Hepatocyte (in vitro differentiated cells): Measurements from ENCODE around the gene PLSCR2. TPM values are rescaled to one million over a fixed set of nuclear protein-coding genes. Genes with fewer than 3 reads are reported as not detected.
"Not testable (repeated sequence)": the region's sequence is repeated elsewhere in the genome, so short reads cannot be mapped to it uniquely, and the experiment has no call there.

Source experiments
- DNase-seq: peaks from one replicate; pipeline ENCODE4 v3.0.0-alpha.2; 2016; ENCODE audit warnings: low spot score
- H2AFZ ChIP-seq: fragments of 200-600 bp; sonication (generic); 2 replicates; pipeline ENCODE4 v1.6.0; 2016; ENCODE audit warnings: antibody characterized with exemption, mild to moderate bottlenecking
- H3K27ac ChIP-seq: fragments of 200-600 bp; sonication (generic); 2 replicates; pipeline ENCODE4 v1.5.1; 2016; ENCODE audit warnings: mild to moderate bottlenecking
- H3K27me3 ChIP-seq: fragments of 200-600 bp; sonication (generic); 2 replicates; pipeline ENCODE4 v1.6.1; 2016
- H3K36me3 ChIP-seq: fragments of 200-600 bp; sonication (generic); replicated peaks from 2 replicates; pipeline ENCODE4 v1.5.1; 2016; ENCODE audit warnings: low read depth; ENCODE audit not compliant: insufficient read depth
- H3K4me1 ChIP-seq: fragments of 200-600 bp; sonication (generic); 2 replicates; pipeline ENCODE4 v1.5.1; 2016; ENCODE audit warnings: mild to moderate bottlenecking, moderate library complexity; ENCODE audit not compliant: insufficient read depth
- H3K4me2 ChIP-seq: fragments of 200-600 bp; sonication (generic); 2 replicates; pipeline ENCODE4 v1.6.0; 2016
- H3K4me3 ChIP-seq: fragments of 200-600 bp; sonication (generic); 2 replicates; pipeline ENCODE4 v1.5.1; 2016; ENCODE audit warnings: mild to moderate bottlenecking
- H3K79me2 ChIP-seq: fragments of 200-600 bp; sonication (generic); 2 replicates; pipeline ENCODE4 v1.6.0; 2017; ENCODE audit warnings: mild to moderate bottlenecking
- H3K9me2 ChIP-seq: fragments of 200-600 bp; sonication (generic); replicated peaks from 2 replicates; pipeline ENCODE4 v1.6.0; 2017; ENCODE audit warnings: mild to moderate bottlenecking; ENCODE audit not compliant: insufficient read depth
- H3K9me3 ChIP-seq: fragments of 200-600 bp; sonication (generic); 2 replicates; pipeline ENCODE4 v1.5.1; 2016; ENCODE audit warnings: low read depth, mild to moderate bottlenecking
- H4K20me1 ChIP-seq: fragments of 200-600 bp; sonication (generic); 2 replicates; pipeline ENCODE4 v1.6.0; 2016; ENCODE audit warnings: mild to moderate bottlenecking; ENCODE audit not compliant: insufficient read depth, poor library complexity, severe bottlenecking
- EZH2 ChIP-seq: fragments of 200-600 bp; sonication (generic); IDR thresholded peaks from 2 replicates; pipeline ENCODE4 v1.6.1; 2016; ENCODE audit warnings: antibody characterized with exemption, mild to moderate bottlenecking, borderline replicate concordance
- EZH2phosphoT487 ChIP-seq: fragments of 200-600 bp; sonication (generic); IDR thresholded peaks from one replicate; pipeline ENCODE4 v1.6.1; 2018; ENCODE audit warnings: antibody characterized with exemption, mild to moderate bottlenecking, low read depth, moderate library complexity; ENCODE audit not compliant: unreplicated experiment, severe bottlenecking
- WGBS: methylation state at CpG from one replicate; pipeline ENCODE4 v1.1.6; 2016; ENCODE audit warnings: low lambda C conversion rate; ENCODE audit errors: missing lambda C conversion rate; 5-methylcytosine and 5-hydroxymethylcytosine counted together
- polyA plus RNA-seq: library from polyadenylated mRNA; unstranded; fragments of >200 nt; fragmentation: Nextera tagmentation; extraction: Ambion mirVana; gene quantifications from 2 replicates; pipeline ENCODE4 v1.2.1, GENCODE V29; 2016
- total RNA-seq: library from RNA; depleted of rRNA; stranded (reverse); fragments of >200 nt; gene quantifications from 2 replicates; pipeline ENCODE4 v1.2.3, GENCODE V29; 2014
- TF ChIP-seq, protein P1 (sequence below): fragments of 200-600 bp; sonication (generic); IDR thresholded peaks from 2 replicates; pipeline ENCODE4 v1.5.1; 2016; ENCODE audit warnings: antibody characterized with exemption, mild to moderate bottlenecking; ENCODE audit not compliant: poor library complexity

Gene PLSCR2
- total and polyA plus RNA-seq, 2 experiments from 2014 or later, result not detected

DNA sequence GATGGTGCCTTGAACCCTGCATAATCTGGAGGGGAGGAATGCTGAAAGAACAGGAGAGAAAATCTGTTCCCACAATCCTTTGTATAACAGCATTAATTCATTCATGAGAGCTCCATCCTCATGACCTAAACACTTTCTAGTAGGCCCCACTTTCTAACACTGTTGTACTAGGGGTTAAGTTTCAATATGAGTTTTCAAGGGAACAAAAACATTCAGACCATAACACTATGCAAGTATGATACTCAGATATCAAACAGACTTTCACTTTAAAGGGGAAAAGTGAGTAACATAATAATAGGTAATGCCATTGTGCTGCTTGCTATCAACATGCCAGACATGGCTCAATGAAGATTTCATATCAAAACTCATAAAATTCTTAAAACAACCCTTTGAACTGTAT, 32.4 kb upstream of the PLSCR2 start:
- Histone ChIP-seq H3K9me3 (no peaks in the 10 kb centered on the region), H3K79me2 (no peaks in the 10 kb centered on the region), H3K27ac (no peak overlapping the region), H3K4me3 (no peak overlapping the region), H4K20me1 (no peaks in the 10 kb centered on the region), H2AFZ (no peak overlapping the region), H3K4me2 (no peak overlapping the region), H3K4me1 (peaks cover under 1% of the 10 kb centered on the region), H3K36me3 (no peaks in the 10 kb centered on the region), H3K27me3 (no peaks in the 10 kb centered on the region), H3K9me2 (no peaks in the 10 kb centered on the region)
- TF ChIP-seq, protein P1, sequence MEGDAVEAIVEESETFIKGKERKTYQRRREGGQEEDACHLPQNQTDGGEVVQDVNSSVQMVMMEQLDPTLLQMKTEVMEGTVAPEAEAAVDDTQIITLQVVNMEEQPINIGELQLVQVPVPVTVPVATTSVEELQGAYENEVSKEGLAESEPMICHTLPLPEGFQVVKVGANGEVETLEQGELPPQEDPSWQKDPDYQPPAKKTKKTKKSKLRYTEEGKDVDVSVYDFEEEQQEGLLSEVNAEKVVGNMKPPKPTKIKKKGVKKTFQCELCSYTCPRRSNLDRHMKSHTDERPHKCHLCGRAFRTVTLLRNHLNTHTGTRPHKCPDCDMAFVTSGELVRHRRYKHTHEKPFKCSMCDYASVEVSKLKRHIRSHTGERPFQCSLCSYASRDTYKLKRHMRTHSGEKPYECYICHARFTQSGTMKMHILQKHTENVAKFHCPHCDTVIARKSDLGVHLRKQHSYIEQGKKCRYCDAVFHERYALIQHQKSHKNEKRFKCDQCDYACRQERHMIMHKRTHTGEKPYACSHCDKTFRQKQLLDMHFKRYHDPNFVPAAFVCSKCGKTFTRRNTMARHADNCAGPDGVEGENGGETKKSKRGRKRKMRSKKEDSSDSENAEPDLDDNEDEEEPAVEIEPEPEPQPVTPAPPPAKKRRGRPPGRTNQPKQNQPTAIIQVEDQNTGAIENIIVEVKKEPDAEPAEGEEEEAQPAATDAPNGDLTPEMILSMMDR, result no peak
- TF ChIP-seq EZH2phosphoT487, result no peak
- TF ChIP-seq EZH2, result no peak
- no peak for DNase-seq

DNA sequence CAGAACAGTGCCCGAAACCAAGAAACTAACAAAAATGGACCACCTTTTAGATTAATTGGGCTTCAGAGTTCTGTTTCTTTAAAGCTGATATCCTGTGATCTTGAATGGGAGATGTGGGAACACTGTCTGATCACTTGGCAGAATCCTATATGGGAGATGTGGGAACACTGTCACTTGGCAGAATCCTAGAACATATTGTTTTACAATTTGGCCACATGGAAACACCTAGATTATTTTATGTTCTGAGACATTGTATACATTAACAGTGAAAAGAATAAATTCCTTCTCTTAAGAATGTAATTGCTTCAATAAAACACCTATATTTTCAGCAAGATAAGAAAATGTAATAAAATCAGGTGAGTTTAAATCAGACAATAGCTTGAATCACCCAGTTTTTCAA, 30.3 kb upstream of the PLSCR2 start:
- Histone ChIP-seq H3K36me3 (no peaks in the 10 kb centered on the region), H3K4me3 (no peak overlapping the region), H2AFZ (no peak overlapping the region), H3K4me2 (no peak overlapping the region), H3K27ac (no peak overlapping the region), H3K79me2 (no peaks in the 10 kb centered on the region), H3K9me2 (no peaks in the 10 kb centered on the region), H3K27me3 (no peaks in the 10 kb centered on the region), H3K9me3 (no peaks in the 10 kb centered on the region), H4K20me1 (no peaks in the 10 kb centered on the region), H3K4me1 (no peaks in the 10 kb centered on the region)
- 59% methylated on average over 1 of the region's 1 CpG for WGBS
- DNase-seq, result no peak
- TF ChIP-seq, protein P1, result no peak
- no peak for TF ChIP-seq EZH2phosphoT487
- no peak for TF ChIP-seq EZH2

DNA sequence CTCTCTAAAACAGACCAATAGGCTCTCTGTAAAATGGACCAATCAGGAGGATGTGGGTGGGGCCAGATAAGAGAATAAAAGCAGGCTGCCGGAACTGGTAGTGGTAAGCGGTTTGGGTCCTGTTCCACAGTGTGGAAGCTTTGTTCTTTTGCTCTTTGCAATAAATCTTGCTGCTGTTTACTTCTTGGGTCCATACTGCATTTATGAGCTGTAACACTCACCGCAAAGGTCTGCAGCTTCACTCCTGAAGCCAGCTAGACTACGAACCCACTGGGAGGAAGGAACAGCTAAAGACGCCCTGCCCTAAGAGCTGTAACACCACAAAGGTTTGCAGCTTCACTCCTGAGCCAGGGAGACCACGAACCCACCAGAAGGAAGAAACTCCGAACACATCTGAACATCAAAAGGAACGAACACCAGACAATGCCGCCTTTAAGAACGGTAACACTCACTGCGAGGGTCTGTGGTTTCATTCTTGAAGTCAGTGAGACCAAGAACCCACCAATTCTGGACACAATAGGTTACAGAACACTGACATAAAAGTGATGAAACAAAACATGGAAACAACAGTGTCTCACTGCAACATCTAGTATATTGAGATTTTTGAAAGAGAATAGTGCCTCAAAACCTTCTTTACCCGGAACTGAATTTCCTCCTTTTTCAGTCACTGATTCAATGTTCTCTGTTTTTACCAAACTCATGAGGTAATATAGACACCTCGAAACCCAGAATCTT, 28.8 kb upstream of the PLSCR2 start:
- Histone ChIP-seq H3K4me1 (no peaks in the 10 kb centered on the region), H2AFZ (no peak overlapping the region), H3K9me2 (no peaks in the 10 kb centered on the region), H3K9me3 (no peaks in the 10 kb centered on the region), H3K79me2 (no peaks in the 10 kb centered on the region), H3K4me3 (no peak overlapping the region), H3K27me3 (no peaks in the 10 kb centered on the region), H3K36me3 (no peaks in the 10 kb centered on the region), H3K4me2 (no peak overlapping the region), H4K20me1 (no peaks in the 10 kb centered on the region), H3K27ac (no peak overlapping the region)
- no peak for DNase-seq
- TF ChIP-seq EZH2phosphoT487 (no peak), EZH2 (no peak)
- TF ChIP-seq, protein P1, result no peak
- WGBS, result 93% methylated on average over 13 of the region's 13 CpGs

GRCh38 chr3:146497145-146497843, 27.9 kb upstream of the PLSCR2 start:
- not testable (repeated sequence) for DNase-seq, H3K4me3 ChIP-seq, H3K79me2 ChIP-seq, H3K9me2 ChIP-seq, H4K20me1 ChIP-seq, H3K27ac ChIP-seq, H3K27me3 ChIP-seq, H3K4me1 ChIP-seq, H3K9me3 ChIP-seq, H3K4me2 ChIP-seq, H3K36me3 ChIP-seq, H2AFZ ChIP-seq
- WGBS, result 97% methylated on average over 24 of the region's 28 CpGs
